Liver (tissue), 9 donors: ENCODE data around the gene SYMPK. TPM values are rescaled to one million over a fixed set of nuclear protein-coding genes. Genes with fewer than 3 reads are reported as not detected.
A peak's percentile ranks its signal among the peaks of the same experiment; 100 is the strongest.

Source experiments
- DNase-seq: peaks from one replicate; pipeline ENCODE4 v3.0.0-alpha.2; 2017; ENCODE audit warnings: low spot score
- H3K27ac ChIP-seq, 2 donors: one replicate each; pipeline ENCODE4 v1.7.0; 2013; ENCODE audit warnings: inconsistent platforms in 2 of 2, low read length in 2 of 2, control low read depth in 1 of 2, low read depth in 1 of 2, mild to moderate bottlenecking in 1 of 2
- H3K27me3 ChIP-seq, 4 donors: one replicate each; pipeline versions ENCODE4 v1.6.1 to v1.7.0; 2013; ENCODE audit warnings: low read length in 3 of 4, inconsistent platforms in 1 of 4, mild to moderate bottlenecking in 1 of 4, moderate library complexity in 1 of 4; ENCODE audit not compliant: control insufficient read depth in 4 of 4, insufficient read depth in 4 of 4
- H3K36me3 ChIP-seq, 4 donors: one replicate each; pipeline versions ENCODE4 v1.6.1 to v1.7.0; 2013; ENCODE audit warnings: low read length in 3 of 4, mild to moderate bottlenecking in 3 of 4, low read depth in 1 of 4, moderate library complexity in 1 of 4; ENCODE audit not compliant: control insufficient read depth in 4 of 4, insufficient read depth in 3 of 4
- H3K4me1 ChIP-seq, 4 donors: one replicate each; pipeline versions ENCODE4 v1.6.1 to v1.7.0; 2013; ENCODE audit warnings: low read length in 3 of 4, mild to moderate bottlenecking in 3 of 4, moderate library complexity in 1 of 4; ENCODE audit not compliant: control insufficient read depth in 4 of 4, insufficient read depth in 4 of 4
- H3K4me3 ChIP-seq, 3 donors: one replicate each; pipeline versions ENCODE4 v1.6.1 to v1.7.0; 2013; ENCODE audit warnings: low read length in 3 of 3, control low read depth in 1 of 3, low read depth in 1 of 3, mild to moderate bottlenecking in 1 of 3
- H3K9ac ChIP-seq, 2 donors: one replicate each; pipeline ENCODE4 v1.7.0; 2013; ENCODE audit warnings: low read length in 2 of 2, mild to moderate bottlenecking in 2 of 2, moderate library complexity in 2 of 2, control low read depth in 1 of 2, low read depth in 1 of 2
- H3K9me3 ChIP-seq, 4 donors: one replicate each; pipeline versions ENCODE4 v1.6.1 to v1.7.0; 2013; ENCODE audit warnings: low read length in 3 of 4; ENCODE audit not compliant: control insufficient read depth in 4 of 4
- EGR1 ChIP-seq, 2 donors: IDR thresholded peaks; 2 replicates each; pipeline ENCODE4 v1.6.1; 2016 to 2018; ENCODE audit warnings: antibody characterized with exemption in 2 of 2, low read depth in 2 of 2
- FOXA1 ChIP-seq: IDR thresholded peaks from 2 replicates; pipeline ENCODE4 v1.6.1; 2016; ENCODE audit warnings: antibody characterized with exemption
- FOXA2 ChIP-seq: IDR thresholded peaks from 2 replicates; pipeline ENCODE4 v1.6.1; 2016; ENCODE audit warnings: antibody characterized with exemption
- GABPA ChIP-seq, 2 donors: IDR thresholded peaks in 1 of 2; conservative IDR thresholded peaks in 1 of 2; 2 replicates each; pipeline ENCODE4 v1.6.1; 2016; ENCODE audit warnings: antibody characterized with exemption in 2 of 2, mild to moderate bottlenecking in 1 of 2, moderate library complexity in 1 of 2
- HNF4A ChIP-seq, 2 donors: conservative IDR thresholded peaks; 2 replicates each; pipeline ENCODE4 v1.6.1; 2016; ENCODE audit warnings: antibody characterized with exemption in 2 of 2, mild to moderate bottlenecking in 2 of 2
- HNF4G ChIP-seq: IDR thresholded peaks from 2 replicates; pipeline ENCODE4 v1.6.1; 2016; ENCODE audit warnings: antibody characterized with exemption
- JUND ChIP-seq, 2 donors: IDR thresholded peaks; 2 replicates each; pipeline ENCODE4 v1.6.1; 2016; ENCODE audit warnings: antibody characterized with exemption in 2 of 2
- NR2F2 ChIP-seq: IDR thresholded peaks from 2 replicates; pipeline ENCODE4 v1.6.1; 2016; ENCODE audit warnings: antibody characterized with exemption
- RAD21 ChIP-seq, 2 donors: IDR thresholded peaks; 2 replicates each; pipeline ENCODE4 v1.6.1; 2016; ENCODE audit warnings: antibody characterized with exemption in 2 of 2, mild to moderate bottlenecking in 2 of 2
- RXRA ChIP-seq, 2 donors: IDR thresholded peaks; 2 replicates each; pipeline ENCODE4 v1.6.1; 2017 to 2018; ENCODE audit warnings: antibody characterized with exemption in 2 of 2, mild to moderate bottlenecking in 1 of 2
- SP1 ChIP-seq: IDR thresholded peaks from 2 replicates; pipeline ENCODE4 v1.6.1; 2018; ENCODE audit warnings: antibody characterized with exemption, mild to moderate bottlenecking
- TAF1 ChIP-seq: conservative IDR thresholded peaks from 2 replicates; pipeline ENCODE4 v1.6.1; 2016; ENCODE audit warnings: antibody characterized with exemption, mild to moderate bottlenecking
- YY1 ChIP-seq: IDR thresholded peaks from 2 replicates; pipeline ENCODE4 v1.6.1; 2016; ENCODE audit warnings: antibody characterized with exemption, mild to moderate bottlenecking
- WGBS: extraction: QIAGEN DNeasy Blood & Tissue Kit; methylation state at CpG from one replicate; pipeline ENCODE4 v1.1.7; 2013; 5-methylcytosine and 5-hydroxymethylcytosine counted together
- polyA plus RNA-seq, 2 donors: library from polyadenylated mRNA; stranded (reverse) in 1 of 2; unstranded in 1 of 2; fragments of 200-250 nt in 1 of 2; fragments of >200 nt in 1 of 2; fragmentation: Nextera tagmentation in 1 of 2; extraction: Ambion mirVana in 1 of 2; gene quantifications; one replicate each; pipeline versions ENCODE4 v1.2.1 to v1.2.3, GENCODE V29; 2013 to 2015
- total RNA-seq, 2 donors: library from RNA; depleted of rRNA; stranded (reverse); fragments of >200 nt; gene quantifications; one replicate each; pipeline ENCODE4 v1.2.3, GENCODE V29; 2014
- TF ChIP-seq, protein P1 (sequence below): IDR thresholded peaks from 2 replicates; pipeline ENCODE4 v1.6.1; 2016; ENCODE audit warnings: antibody characterized with exemption
- TF ChIP-seq, protein P2 (sequence below): IDR thresholded peaks from 2 replicates; pipeline ENCODE4 v1.6.1; 2016; ENCODE audit warnings: antibody characterized with exemption, mild to moderate bottlenecking
- TF ChIP-seq, protein P3 (sequence below): IDR thresholded peaks from 2 replicates; pipeline ENCODE4 v1.6.1; 2016; ENCODE audit warnings: antibody characterized with exemption
- TF ChIP-seq, protein P4 (sequence below): fragments of 150-350 bp; IDR thresholded peaks from 2 replicates; pipeline ENCODE4 v1.5.1; 2017; ENCODE audit warnings: improper control_type of control experiment, low read depth, low read length; ENCODE audit not compliant: missing input control
- TF ChIP-seq, protein P5 (sequence below): IDR thresholded peaks from 2 replicates; pipeline ENCODE4 v1.6.1; 2016; ENCODE audit warnings: antibody characterized with exemption
- donor health status: healthy.
- donor health status: healthy.
- donor health status: healthy.
- donor health status: healthy.
- donor health status: healthy.

SYMPK gene
- total and polyA plus RNA-seq, 4 donors = 5.5 to 26.1 (median 24.1) TPM

DNA sequence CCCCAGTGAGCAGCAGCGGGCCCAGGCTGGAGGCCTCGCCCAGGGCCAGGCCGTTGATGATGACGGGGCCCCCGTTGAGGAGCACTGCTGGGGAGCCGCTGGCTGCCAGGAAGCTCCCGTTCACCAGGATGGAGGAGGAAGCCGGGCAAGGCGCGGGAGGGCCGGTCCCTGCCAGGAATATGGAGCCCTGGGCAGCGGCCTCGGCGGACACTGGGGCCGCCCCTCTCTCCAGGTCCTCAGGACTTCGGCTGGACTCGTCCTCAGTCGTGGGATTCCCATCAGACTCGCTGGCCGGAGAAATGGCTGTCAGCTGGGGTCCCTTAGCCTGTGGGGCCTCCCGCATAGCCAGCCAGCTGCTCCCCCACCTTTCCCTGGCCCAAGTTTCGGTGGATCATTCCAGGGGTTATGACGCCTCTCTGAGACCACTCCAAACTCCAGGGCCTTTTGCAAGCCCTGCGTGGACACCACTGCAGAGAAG, 96.0 kb downstream of the SYMPK start:
- Histone ChIP-seq H3K36me3 (peaks cover 0 to 2% (median 0%) of the 10 kb centered on the region in 4 donors), H3K9ac (peak overlapping the region; percentile 65 to 78), H3K27me3 (no peaks in the 10 kb centered on the region), H3K4me1 (peaks cover 9 to 43% (median 20%) of the 10 kb centered on the region in 4 donors), H3K4me3 (peak overlapping the region; percentile 83 to 95 (median 86)), H3K27ac (peak overlapping the region; percentile 86 to 99), H3K9me3 (no peaks in the 10 kb centered on the region)
- TF ChIP-seq, protein P1, sequence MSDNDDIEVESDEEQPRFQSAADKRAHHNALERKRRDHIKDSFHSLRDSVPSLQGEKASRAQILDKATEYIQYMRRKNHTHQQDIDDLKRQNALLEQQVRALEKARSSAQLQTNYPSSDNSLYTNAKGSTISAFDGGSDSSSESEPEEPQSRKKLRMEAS = no peak
- TF ChIP-seq EGR1 (IDR thresholded peaks at IDR 0.05; ENCODE audit: low read depth in 2 of 2) = no peak
- WGBS = 46% methylated on average over 24 of the region's 24 CpGs
- no peak for DNase-seq

DNA sequence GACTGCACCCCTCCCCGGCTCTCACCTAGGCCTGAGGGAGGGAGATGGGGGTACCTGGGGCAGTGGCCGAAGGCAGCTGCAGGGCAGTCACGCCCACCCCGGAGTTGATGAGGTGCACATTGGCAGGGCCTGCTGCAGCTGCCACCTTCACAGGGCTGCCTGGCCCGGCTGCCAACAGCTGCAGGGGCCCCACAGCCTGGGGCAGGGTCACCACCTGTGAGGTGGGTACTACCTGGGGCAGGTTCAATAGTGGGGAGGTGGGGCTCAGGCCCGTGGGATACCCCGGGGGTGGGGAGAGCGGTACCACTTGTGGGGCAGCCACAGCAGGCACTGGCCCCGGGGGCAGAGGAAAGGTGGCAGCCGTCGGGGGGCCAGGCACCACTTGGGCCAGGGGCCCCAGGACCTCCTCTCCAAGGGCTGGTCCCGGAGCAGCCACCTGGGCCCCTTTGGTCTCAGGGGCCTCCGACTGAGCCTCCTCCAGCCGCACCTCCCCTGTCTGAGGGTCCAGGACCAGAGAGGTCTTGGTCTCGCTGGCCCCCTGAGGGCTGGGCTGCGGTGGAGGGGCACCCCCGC, 96.6 kb downstream of the SYMPK start:
- H3K27ac ChIP-seq = peak overlapping the region; percentile 86 to 99
- no peak overlapping the region for H3K9ac ChIP-seq
- H3K4me1 ChIP-seq = peaks cover 9 to 38% (median 16%) of the 10 kb centered on the region in 4 donors
- peaks cover 0 to 2% (median 0%) of the 10 kb centered on the region in 4 donors for H3K36me3 ChIP-seq
- 84% methylated on average over 17 of the region's 17 CpGs for WGBS
- no peaks in the 10 kb centered on the region for H3K9me3 ChIP-seq
- TF ChIP-seq GABPA (IDR thresholded peaks at IDR 0.05 in 1 of 2, conservative IDR thresholded peaks at IDR 0.05 in 1 of 2) (no peak), HNF4A (conservative IDR thresholded peaks at IDR 0.05) (no peak), SP1 (no peak), YY1 (no peak), NR2F2 (no peak), JUND (IDR thresholded peaks at IDR 0.05) (no peak), FOXA2 (no peak), EGR1 (IDR thresholded peaks at IDR 0.05; ENCODE audit: low read depth in 2 of 2) (no peak), RXRA (IDR thresholded peaks at IDR 0.05) (no peak), RAD21 (IDR thresholded peaks at IDR 0.05) (no peak), FOXA1 (no peak), TAF1 (no peak), HNF4G (no peak)
- TF ChIP-seq, protein P2, sequence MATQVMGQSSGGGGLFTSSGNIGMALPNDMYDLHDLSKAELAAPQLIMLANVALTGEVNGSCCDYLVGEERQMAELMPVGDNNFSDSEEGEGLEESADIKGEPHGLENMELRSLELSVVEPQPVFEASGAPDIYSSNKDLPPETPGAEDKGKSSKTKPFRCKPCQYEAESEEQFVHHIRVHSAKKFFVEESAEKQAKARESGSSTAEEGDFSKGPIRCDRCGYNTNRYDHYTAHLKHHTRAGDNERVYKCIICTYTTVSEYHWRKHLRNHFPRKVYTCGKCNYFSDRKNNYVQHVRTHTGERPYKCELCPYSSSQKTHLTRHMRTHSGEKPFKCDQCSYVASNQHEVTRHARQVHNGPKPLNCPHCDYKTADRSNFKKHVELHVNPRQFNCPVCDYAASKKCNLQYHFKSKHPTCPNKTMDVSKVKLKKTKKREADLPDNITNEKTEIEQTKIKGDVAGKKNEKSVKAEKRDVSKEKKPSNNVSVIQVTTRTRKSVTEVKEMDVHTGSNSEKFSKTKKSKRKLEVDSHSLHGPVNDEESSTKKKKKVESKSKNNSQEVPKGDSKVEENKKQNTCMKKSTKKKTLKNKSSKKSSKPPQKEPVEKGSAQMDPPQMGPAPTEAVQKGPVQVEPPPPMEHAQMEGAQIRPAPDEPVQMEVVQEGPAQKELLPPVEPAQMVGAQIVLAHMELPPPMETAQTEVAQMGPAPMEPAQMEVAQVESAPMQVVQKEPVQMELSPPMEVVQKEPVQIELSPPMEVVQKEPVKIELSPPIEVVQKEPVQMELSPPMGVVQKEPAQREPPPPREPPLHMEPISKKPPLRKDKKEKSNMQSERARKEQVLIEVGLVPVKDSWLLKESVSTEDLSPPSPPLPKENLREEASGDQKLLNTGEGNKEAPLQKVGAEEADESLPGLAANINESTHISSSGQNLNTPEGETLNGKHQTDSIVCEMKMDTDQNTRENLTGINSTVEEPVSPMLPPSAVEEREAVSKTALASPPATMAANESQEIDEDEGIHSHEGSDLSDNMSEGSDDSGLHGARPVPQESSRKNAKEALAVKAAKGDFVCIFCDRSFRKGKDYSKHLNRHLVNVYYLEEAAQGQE = no peak
- TF ChIP-seq, protein P3, sequence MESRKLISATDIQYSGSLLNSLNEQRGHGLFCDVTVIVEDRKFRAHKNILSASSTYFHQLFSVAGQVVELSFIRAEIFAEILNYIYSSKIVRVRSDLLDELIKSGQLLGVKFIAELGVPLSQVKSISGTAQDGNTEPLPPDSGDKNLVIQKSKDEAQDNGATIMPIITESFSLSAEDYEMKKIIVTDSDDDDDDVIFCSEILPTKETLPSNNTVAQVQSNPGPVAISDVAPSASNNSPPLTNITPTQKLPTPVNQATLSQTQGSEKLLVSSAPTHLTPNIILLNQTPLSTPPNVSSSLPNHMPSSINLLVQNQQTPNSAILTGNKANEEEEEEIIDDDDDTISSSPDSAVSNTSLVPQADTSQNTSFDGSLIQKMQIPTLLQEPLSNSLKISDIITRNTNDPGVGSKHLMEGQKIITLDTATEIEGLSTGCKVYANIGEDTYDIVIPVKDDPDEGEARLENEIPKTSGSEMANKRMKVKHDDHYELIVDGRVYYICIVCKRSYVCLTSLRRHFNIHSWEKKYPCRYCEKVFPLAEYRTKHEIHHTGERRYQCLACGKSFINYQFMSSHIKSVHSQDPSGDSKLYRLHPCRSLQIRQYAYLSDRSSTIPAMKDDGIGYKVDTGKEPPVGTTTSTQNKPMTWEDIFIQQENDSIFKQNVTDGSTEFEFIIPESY = no peak
- TF ChIP-seq, protein P4, sequence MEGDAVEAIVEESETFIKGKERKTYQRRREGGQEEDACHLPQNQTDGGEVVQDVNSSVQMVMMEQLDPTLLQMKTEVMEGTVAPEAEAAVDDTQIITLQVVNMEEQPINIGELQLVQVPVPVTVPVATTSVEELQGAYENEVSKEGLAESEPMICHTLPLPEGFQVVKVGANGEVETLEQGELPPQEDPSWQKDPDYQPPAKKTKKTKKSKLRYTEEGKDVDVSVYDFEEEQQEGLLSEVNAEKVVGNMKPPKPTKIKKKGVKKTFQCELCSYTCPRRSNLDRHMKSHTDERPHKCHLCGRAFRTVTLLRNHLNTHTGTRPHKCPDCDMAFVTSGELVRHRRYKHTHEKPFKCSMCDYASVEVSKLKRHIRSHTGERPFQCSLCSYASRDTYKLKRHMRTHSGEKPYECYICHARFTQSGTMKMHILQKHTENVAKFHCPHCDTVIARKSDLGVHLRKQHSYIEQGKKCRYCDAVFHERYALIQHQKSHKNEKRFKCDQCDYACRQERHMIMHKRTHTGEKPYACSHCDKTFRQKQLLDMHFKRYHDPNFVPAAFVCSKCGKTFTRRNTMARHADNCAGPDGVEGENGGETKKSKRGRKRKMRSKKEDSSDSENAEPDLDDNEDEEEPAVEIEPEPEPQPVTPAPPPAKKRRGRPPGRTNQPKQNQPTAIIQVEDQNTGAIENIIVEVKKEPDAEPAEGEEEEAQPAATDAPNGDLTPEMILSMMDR = no peak
- TF ChIP-seq, protein P5, sequence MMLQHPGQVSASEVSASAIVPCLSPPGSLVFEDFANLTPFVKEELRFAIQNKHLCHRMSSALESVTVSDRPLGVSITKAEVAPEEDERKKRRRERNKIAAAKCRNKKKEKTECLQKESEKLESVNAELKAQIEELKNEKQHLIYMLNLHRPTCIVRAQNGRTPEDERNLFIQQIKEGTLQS = no peak
- TF ChIP-seq, protein P1 = no peak
- H3K27me3 ChIP-seq = no peaks in the 10 kb centered on the region
- no peak for DNase-seq
- peak overlapping the region in 1 of 3 donors; percentile 86 for H3K4me3 ChIP-seq
